ENCODE results near the gene IL23R.

DNA sequence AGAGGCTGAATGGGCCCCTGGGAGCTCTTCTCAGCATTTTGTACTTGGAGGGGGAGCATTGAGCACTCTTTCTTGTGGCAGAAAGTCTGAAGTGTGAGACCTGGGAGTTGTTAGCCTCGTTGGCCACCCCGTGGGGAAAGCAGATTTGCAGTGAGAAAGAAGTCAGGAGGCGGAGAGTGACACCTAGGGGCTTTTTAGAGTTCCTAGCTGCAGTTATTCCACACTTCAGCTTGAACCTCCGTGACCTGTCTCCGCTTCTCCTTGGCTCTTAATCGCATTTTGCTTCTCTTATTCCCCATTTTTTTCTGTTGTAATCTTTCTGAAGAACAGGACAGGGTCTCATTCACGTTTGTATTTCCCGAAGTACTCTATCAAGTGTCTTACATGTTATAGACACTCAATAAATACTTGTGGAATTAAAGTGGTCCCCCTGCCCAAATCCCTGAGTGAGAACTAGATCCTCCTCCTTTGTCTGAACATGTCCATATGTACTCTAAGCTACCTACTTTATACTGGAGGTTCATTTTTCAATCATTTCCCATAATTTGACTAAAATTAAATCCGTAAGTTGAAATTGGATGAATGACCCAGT is 17.0 kb upstream of the IL23R start:
- TF ChIP-seq CTCF (IDR thresholded peaks at IDR 0.05) (peak; percentile 83), EZH2 (IDR thresholded peaks at IDR 0.05; ENCODE audit: borderline replicate concordance, insufficient read depth, low read depth, low read length, poor library complexity, severe bottlenecking) (no peak)
